Measurements from ENCODE around the gene TAF10. TPM values are rescaled to one million over a fixed set of nuclear protein-coding genes. Genes with fewer than 3 reads are reported as not detected.

Gene TAF10
- total RNA-seq, 1 experiment from 2014 or later, result 142 TPM

GRCh38 chr11:6619004-6619745, 7.2 kb upstream of the TAF10 start, which contains the start of gene TPP1:
Gene TPP1, minus strand, starts transcription at chr11:6619422. Its CDS starts 22 bp downstream, at chr11:6619400.
- no peaks in the 10 kb centered on the region for H3K36me3 Mint-ChIP-seq (ENCODE audit: insufficient read depth, unreplicated experiment)
- BruUV-seq (replicated peaks), result no TSS peak
- H3K9me3 Mint-ChIP-seq (ENCODE audit: unreplicated experiment), result no peaks in the 10 kb centered on the region
- no peaks in the 10 kb centered on the region for H3K4me1 ChIP-seq
- no peaks in the 10 kb centered on the region for H3K36me3 ChIP-seq (ENCODE audit: control insufficient read depth, insufficient read depth, low read length)
- TF ChIP-seq CTCF (IDR thresholded peaks at IDR 0.05; ENCODE audit: insufficient read depth in 1 of 2, low read depth in 1 of 2, low read length in 1 of 2, severe bottlenecking in 1 of 2, unreplicated experiment in 1 of 2), result no peak
- no peak within 1 kb of the TSS for H3K4me3 Mint-ChIP-seq (ENCODE audit: unreplicated experiment)
- no peaks in the 10 kb centered on the region for H3K27me3 Mint-ChIP-seq (ENCODE audit: insufficient read depth, unreplicated experiment)
- no peak within 1 kb of the TSS for H3K27ac Mint-ChIP-seq (ENCODE audit: unreplicated experiment)
- intact Hi-C loops (cut with micrococcal nuclease; ENCODE audit: unreplicated experiment), result loop anchor here (1.0 to 10.0 kb wide), 3 partner anchors 16 to 384 kb away; partner anchors contain the start of genes CNGA4, FHIP1B, ILK and RRP8
- ChIA-PET CTCF (interaction anchor here (0.6 to 1.6 kb wide), 11 partner anchors 10 to 240 kb away, joined by 3 to 9 read pairs (median 5); partner anchors contain the start of genes MRPL17 and TRIM3), POLR2A (interaction anchor here (1.4 to 1.6 kb wide), 3 partner anchors 12 to 138 kb away, joined by 6 to 11 read pairs (median 8); partner anchors contain the start of genes ARFIP2, MRPL17 and TIMM10B)
- no peaks in the 10 kb centered on the region for H3K4me1 Mint-ChIP-seq (ENCODE audit: low read depth, unreplicated experiment)
- H3K27me3 ChIP-seq (replicated peaks; ENCODE audit: control insufficient read depth, insufficient read depth, low read length), result no peaks in the 10 kb centered on the region
- H3K9me3 ChIP-seq, result no peaks in the 10 kb centered on the region
- DNase-seq, result peak; percentile 93
- H3K4me3 ChIP-seq (ENCODE audit: low read depth, low read length), result peak within 1 kb of the TSS; percentile 82

- ChIA-PET CTCF (interaction anchor here (0.6 to 1.6 kb wide), 9 partner anchors 12 to 240 kb away, joined by 3 to 9 read pairs (median 6); partner anchors contain the start of genes MRPL17 and TRIM3), POLR2A (interaction anchor here (0.6 to 1.6 kb wide), 4 partner anchors 12 to 137 kb away, joined by 3 to 11 read pairs (median 7); partner anchors contain the start of genes ARFIP2, MRPL17 and TIMM10B)
- intact Hi-C loops (cut with micrococcal nuclease; ENCODE audit: unreplicated experiment), result loop anchor here (1.0 to 10.0 kb wide), 3 partner anchors 15 to 384 kb away; partner anchors contain the start of genes CNGA4, FHIP1B, ILK and RRP8
- Histone ChIP-seq H3K9me3 (no peaks in the 10 kb centered on the region), H3K36me3 (ENCODE audit: control insufficient read depth, insufficient read depth, low read length) (no peaks in the 10 kb centered on the region), H3K4me3 (ENCODE audit: low read depth, low read length) (peak overlapping the region; percentile 82), H3K27me3 (replicated peaks; ENCODE audit: control insufficient read depth, insufficient read depth, low read length) (no peaks in the 10 kb centered on the region), H3K4me1 (no peaks in the 10 kb centered on the region)
- Mint-ChIP-seq H3K27me3 (ENCODE audit: insufficient read depth, unreplicated experiment) (no peaks in the 10 kb centered on the region), H3K4me1 (ENCODE audit: low read depth, unreplicated experiment) (no peaks in the 10 kb centered on the region), H3K27ac (ENCODE audit: unreplicated experiment) (no peak overlapping the region), H3K9me3 (ENCODE audit: unreplicated experiment) (no peaks in the 10 kb centered on the region), H3K4me3 (ENCODE audit: unreplicated experiment) (no peak overlapping the region), H3K36me3 (ENCODE audit: insufficient read depth, unreplicated experiment) (no peaks in the 10 kb centered on the region)
- DNase-seq, result no peak
- BruUV-seq (replicated peaks), result no TSS peak
- TF ChIP-seq CTCF (IDR thresholded peaks at IDR 0.05; ENCODE audit: insufficient read depth in 1 of 2, low read depth in 1 of 2, low read length in 1 of 2, severe bottlenecking in 1 of 2, unreplicated experiment in 1 of 2), result no peak
Measured at GRCh38 chr11:6618117-6619003, 6.3 kb upstream of the TAF10 start.

- H3K9me3 ChIP-seq, result no peaks in the 10 kb centered on the region
- Mint-ChIP-seq H3K36me3 (ENCODE audit: insufficient read depth, unreplicated experiment) (no peaks in the 10 kb centered on the region), H3K9me3 (ENCODE audit: unreplicated experiment) (no peaks in the 10 kb centered on the region), H3K27me3 (ENCODE audit: insufficient read depth, unreplicated experiment) (no peaks in the 10 kb centered on the region), H3K27ac (ENCODE audit: unreplicated experiment) (no peak overlapping the region), H3K4me1 (ENCODE audit: low read depth, unreplicated experiment) (no peaks in the 10 kb centered on the region), H3K4me3 (ENCODE audit: unreplicated experiment) (no peak overlapping the region)
- DNase-seq, result no peak
- intact Hi-C loops (cut with micrococcal nuclease; ENCODE audit: unreplicated experiment), result loop anchor here (10.0 kb wide), 2 partner anchors 223 to 383 kb away; partner anchors contain the start of genes CNGA4, FHIP1B and SMPD1
- POLR2A ChIA-PET, result no interaction called here
- CTCF ChIA-PET, result no interaction called here
- no peak overlapping the region for H3K4me3 ChIP-seq (ENCODE audit: low read depth, low read length)
- BruUV-seq (replicated peaks), result no TSS peak
- no peak for TF ChIP-seq CTCF (IDR thresholded peaks at IDR 0.05; ENCODE audit: insufficient read depth in 1 of 2, low read depth in 1 of 2, low read length in 1 of 2, severe bottlenecking in 1 of 2, unreplicated experiment in 1 of 2)
- no peaks in the 10 kb centered on the region for H3K27me3 ChIP-seq (replicated peaks; ENCODE audit: control insufficient read depth, insufficient read depth, low read length)
- H3K36me3 ChIP-seq (ENCODE audit: control insufficient read depth, insufficient read depth, low read length), result no peaks in the 10 kb centered on the region
- H3K4me1 ChIP-seq, result peaks cover 6% of the 10 kb centered on the region
Measured at GRCh38 chr11:6617315-6617781, 5.3 kb upstream of the TAF10 start.

Data from Caco-2 (cell line).